ENCODE results near the gene IDH3B. TPM values are rescaled to one million over a fixed set of nuclear protein-coding genes. Genes with fewer than 3 reads are reported as not detected.

IDH3B gene
- total RNA-seq, 1 experiment from 2014 or later, result 132 TPM

DNA sequence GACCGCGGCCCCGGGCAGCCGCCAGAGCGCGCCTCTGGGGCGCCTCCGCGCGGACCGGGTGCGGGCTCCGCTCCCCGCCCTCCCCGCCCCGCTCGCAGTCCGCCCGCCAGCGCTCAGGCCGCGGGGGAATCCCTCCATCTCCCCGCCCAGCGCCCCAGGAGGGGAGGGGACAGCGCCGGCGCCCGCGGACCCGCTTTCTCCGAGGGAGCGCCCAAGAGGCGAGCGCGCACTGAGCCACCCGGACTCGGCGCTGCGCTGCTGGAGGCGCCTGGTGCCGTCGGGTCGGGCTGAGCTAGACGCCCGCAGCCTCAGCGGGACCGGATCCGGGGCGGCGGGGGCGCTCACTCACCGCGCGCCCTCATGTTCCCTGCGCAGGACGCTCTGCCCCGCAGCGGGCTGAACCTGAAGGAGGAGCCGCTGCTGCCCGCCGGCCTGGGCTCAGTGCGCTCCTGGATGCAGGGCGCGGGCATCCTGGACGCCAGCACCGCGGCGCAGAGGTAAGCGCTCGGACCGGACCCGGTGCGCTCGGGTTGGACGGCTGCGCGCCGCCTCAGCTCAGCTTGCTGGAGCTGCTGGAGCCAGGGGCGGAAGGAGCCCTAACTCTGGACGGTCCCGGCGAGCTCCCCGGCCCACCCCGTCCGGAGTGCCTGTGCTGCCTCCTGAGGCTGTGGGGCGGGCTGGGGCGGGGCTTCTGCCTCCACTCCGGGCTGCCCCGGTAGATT lies 29.4 kb upstream of the IDH3B start:
- Histone ChIP-seq H3K4me3 (replicated peaks in 1 of 2; ENCODE audit: low read depth in 1 of 2, low read length in 2 of 2) (peak overlapping the region; percentile 42 to 58), H3K27ac (ENCODE audit: low read depth, low read length) (no peak overlapping the region; the same call in 1 of the 2 replicates), H3K9me2 (ENCODE audit: insufficient read depth) (no peaks in the 10 kb centered on the region), H3K27me3 (ENCODE audit: insufficient read depth, low read length) (no peaks in the 10 kb centered on the region), H3K9me3 (ENCODE audit: control insufficient read depth in 1 of 2, insufficient read depth in 1 of 2, low read depth in 1 of 2, low read length in 2 of 2) (no peaks in the 10 kb centered on the region), H4K20me1 (ENCODE audit: insufficient read depth) (no peaks in the 10 kb centered on the region), H3K79me2 (ENCODE audit: insufficient read depth, low read length) (no peaks in the 10 kb centered on the region), H3K4me2 (ENCODE audit: low read length) (peak overlapping the region; percentile 77), H3K4me1 (ENCODE audit: control insufficient read depth in 1 of 2, insufficient read depth in 2 of 2, low read length in 2 of 2) (peaks cover 6 to 12% of the 10 kb centered on the region in 2 experiments; a peak in 3 of 4 replicates), H3K36me3 (ENCODE audit: control insufficient read depth in 1 of 2, insufficient read depth in 2 of 2, low read length in 2 of 2) (no peaks in the 10 kb centered on the region), H2AFZ (ENCODE audit: low read depth, low read length, poor library complexity, severe bottlenecking) (no peak overlapping the region), H3K9ac (ENCODE audit: low read length) (peak overlapping the region; percentile 40; the same call in 1 of the 2 replicates)
- TF ChIP-seq EZH2 (IDR thresholded peaks at IDR 0.05) (no peak), POLR2A (IDR thresholded peaks at IDR 0.05; ENCODE audit: borderline replicate concordance, extremely low read depth, insufficient read depth, insufficient read length) (no peak), YY1 (IDR thresholded peaks at IDR 0.05; ENCODE audit: extremely low read depth, insufficient replicate concordance, low read depth, low read length) (no peak), SP1 (IDR thresholded peaks at IDR 0.05; ENCODE audit: low read depth) (no peak), TCF7L2 (IDR thresholded peaks at IDR 0.05; ENCODE audit: borderline replicate concordance, extremely low read depth, insufficient read depth, insufficient read length) (no peak), FOSL1 (IDR thresholded peaks at IDR 0.05; ENCODE audit: low read depth) (no peak), EGR1 (IDR thresholded peaks at IDR 0.05; ENCODE audit: low read depth) (no peak), EZH2phosphoT487 (IDR thresholded peaks at IDR 0.05; ENCODE audit: borderline replicate concordance) (no peak), RAD21 (IDR thresholded peaks at IDR 0.05; ENCODE audit: low read depth) (no peak), ZNF274 (IDR thresholded peaks at IDR 0.05; ENCODE audit: low read depth, low read length) (no peak), SIN3A (IDR thresholded peaks at IDR 0.05; ENCODE audit: low read depth) (no peak), ELF1 (IDR thresholded peaks at IDR 0.05; ENCODE audit: borderline replicate concordance, low read depth) (no peak)
- TF ChIP-seq, protein P1, sequence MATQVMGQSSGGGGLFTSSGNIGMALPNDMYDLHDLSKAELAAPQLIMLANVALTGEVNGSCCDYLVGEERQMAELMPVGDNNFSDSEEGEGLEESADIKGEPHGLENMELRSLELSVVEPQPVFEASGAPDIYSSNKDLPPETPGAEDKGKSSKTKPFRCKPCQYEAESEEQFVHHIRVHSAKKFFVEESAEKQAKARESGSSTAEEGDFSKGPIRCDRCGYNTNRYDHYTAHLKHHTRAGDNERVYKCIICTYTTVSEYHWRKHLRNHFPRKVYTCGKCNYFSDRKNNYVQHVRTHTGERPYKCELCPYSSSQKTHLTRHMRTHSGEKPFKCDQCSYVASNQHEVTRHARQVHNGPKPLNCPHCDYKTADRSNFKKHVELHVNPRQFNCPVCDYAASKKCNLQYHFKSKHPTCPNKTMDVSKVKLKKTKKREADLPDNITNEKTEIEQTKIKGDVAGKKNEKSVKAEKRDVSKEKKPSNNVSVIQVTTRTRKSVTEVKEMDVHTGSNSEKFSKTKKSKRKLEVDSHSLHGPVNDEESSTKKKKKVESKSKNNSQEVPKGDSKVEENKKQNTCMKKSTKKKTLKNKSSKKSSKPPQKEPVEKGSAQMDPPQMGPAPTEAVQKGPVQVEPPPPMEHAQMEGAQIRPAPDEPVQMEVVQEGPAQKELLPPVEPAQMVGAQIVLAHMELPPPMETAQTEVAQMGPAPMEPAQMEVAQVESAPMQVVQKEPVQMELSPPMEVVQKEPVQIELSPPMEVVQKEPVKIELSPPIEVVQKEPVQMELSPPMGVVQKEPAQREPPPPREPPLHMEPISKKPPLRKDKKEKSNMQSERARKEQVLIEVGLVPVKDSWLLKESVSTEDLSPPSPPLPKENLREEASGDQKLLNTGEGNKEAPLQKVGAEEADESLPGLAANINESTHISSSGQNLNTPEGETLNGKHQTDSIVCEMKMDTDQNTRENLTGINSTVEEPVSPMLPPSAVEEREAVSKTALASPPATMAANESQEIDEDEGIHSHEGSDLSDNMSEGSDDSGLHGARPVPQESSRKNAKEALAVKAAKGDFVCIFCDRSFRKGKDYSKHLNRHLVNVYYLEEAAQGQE (IDR thresholded peaks at IDR 0.05; ENCODE audit: low read depth), result no peak
- TF ChIP-seq, protein P2, sequence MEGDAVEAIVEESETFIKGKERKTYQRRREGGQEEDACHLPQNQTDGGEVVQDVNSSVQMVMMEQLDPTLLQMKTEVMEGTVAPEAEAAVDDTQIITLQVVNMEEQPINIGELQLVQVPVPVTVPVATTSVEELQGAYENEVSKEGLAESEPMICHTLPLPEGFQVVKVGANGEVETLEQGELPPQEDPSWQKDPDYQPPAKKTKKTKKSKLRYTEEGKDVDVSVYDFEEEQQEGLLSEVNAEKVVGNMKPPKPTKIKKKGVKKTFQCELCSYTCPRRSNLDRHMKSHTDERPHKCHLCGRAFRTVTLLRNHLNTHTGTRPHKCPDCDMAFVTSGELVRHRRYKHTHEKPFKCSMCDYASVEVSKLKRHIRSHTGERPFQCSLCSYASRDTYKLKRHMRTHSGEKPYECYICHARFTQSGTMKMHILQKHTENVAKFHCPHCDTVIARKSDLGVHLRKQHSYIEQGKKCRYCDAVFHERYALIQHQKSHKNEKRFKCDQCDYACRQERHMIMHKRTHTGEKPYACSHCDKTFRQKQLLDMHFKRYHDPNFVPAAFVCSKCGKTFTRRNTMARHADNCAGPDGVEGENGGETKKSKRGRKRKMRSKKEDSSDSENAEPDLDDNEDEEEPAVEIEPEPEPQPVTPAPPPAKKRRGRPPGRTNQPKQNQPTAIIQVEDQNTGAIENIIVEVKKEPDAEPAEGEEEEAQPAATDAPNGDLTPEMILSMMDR (IDR thresholded peaks at IDR 0.05 in 2 of 3, conservative IDR thresholded peaks at IDR 0.05 in 1 of 3; ENCODE audit: borderline replicate concordance in 1 of 3, insufficient read depth in 1 of 3, low read depth in 2 of 3, low read length in 2 of 3), result no peak
- TF ChIP-seq, protein P3, sequence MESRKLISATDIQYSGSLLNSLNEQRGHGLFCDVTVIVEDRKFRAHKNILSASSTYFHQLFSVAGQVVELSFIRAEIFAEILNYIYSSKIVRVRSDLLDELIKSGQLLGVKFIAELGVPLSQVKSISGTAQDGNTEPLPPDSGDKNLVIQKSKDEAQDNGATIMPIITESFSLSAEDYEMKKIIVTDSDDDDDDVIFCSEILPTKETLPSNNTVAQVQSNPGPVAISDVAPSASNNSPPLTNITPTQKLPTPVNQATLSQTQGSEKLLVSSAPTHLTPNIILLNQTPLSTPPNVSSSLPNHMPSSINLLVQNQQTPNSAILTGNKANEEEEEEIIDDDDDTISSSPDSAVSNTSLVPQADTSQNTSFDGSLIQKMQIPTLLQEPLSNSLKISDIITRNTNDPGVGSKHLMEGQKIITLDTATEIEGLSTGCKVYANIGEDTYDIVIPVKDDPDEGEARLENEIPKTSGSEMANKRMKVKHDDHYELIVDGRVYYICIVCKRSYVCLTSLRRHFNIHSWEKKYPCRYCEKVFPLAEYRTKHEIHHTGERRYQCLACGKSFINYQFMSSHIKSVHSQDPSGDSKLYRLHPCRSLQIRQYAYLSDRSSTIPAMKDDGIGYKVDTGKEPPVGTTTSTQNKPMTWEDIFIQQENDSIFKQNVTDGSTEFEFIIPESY (IDR thresholded peaks at IDR 0.05; ENCODE audit: extremely low read depth, insufficient replicate concordance, low read length), result no peak
- TF ChIP-seq, protein P4, sequence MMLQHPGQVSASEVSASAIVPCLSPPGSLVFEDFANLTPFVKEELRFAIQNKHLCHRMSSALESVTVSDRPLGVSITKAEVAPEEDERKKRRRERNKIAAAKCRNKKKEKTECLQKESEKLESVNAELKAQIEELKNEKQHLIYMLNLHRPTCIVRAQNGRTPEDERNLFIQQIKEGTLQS (IDR thresholded peaks at IDR 0.05), result no peak
- ChIA-PET POLR2A (no interaction called here), CTCF (no interaction called here), RAD21 (ENCODE audit: low non-redundant PET in 1 of 2, low total read pairs in 2 of 2, uncharacterized antibody in 2 of 2, unreplicated experiment in 2 of 2) (interaction anchor here in 1 of 2 experiments (0.7 kb wide), 1 partner anchor 25 kb away, joined by 5 read pairs; no protein-coding TSS in a partner anchor)
- no peak for DNase-seq (ENCODE audit: low read depth, low spot score)
- peak; percentile 70 for ATAC-seq
- intact Hi-C loops (cut with micrococcal nuclease), result no loop called here
- no TSS peak for BruUV-seq (replicated peaks)
